HG02571 (cell line): Measurements from ENCODE around the gene IFT122.

Experiments
- ATAC-seq: cut with Tn5 transposase; IDR thresholded peaks from one replicate; pipeline ENCODE4 v1.9.1; 2021; ENCODE audit warnings: mild to moderate bottlenecking, moderate library complexity; ENCODE audit not compliant: unreplicated experiment

The IFT122 gene

DNA sequence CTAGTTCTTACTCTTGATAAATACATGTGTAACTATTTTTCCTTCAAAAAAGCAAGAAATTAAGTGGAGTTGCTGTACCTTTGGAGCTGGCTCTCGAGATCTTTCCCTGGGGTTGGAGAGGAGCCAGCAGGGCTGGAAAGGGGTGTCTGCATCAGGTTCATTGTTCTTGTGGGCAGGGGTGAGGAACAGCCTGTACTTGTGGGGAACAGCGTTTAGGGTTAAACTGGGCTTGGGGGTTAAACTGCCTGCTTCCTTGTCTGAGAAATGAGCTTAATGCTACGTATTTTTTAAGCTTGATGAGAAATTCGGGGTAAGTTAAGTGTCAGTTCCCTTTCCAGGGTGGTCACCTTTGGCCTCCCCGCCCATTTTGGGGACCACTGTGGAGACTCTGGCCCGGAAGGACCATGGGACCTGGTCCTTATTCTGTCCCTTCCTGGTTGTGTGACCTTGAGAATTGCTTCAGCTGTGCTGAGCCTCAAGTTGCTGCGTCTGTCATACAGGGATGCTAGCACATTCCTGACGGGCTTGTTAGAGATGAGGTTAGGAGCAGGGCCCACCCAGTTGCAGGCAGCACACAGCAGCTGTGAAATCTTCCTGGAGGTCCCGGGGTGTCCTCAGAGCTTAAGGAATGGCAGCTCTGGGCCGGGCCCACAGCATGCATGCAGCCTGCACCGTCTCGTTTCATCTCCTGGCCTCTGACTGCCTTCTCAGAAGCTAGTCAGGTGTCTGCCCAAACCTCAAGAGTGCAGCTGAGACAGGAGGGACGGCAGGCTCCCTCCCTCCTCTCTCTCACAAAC is 114.5 kb downstream of the IFT122 start:
- no peak for ATAC-seq

DNA sequence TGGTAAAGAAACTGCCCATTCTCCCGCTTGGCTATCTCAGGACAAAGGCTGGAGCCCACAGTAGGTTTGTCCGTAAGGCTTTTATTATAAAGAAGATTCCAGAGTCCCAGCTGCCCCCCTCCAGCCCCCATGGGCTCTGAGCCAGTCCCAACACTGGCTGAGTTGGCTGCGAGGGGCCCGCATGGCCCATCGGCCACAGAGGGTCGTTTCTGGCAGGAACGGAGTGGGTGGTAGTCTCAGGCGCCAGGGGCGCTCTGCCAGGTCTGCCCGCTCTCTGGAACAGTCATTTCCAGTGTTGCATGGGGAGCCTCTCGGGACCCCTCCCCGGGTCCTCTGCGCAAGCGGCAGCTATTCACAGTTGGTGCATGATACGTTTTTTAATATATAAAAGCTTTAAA is 115.1 kb downstream of the IFT122 start:
- ATAC-seq, result no peak

- no peak for ATAC-seq
These were observed 115.8 kb downstream of the IFT122 start for GRCh38 chr3:129555616-129556357.

DNA sequence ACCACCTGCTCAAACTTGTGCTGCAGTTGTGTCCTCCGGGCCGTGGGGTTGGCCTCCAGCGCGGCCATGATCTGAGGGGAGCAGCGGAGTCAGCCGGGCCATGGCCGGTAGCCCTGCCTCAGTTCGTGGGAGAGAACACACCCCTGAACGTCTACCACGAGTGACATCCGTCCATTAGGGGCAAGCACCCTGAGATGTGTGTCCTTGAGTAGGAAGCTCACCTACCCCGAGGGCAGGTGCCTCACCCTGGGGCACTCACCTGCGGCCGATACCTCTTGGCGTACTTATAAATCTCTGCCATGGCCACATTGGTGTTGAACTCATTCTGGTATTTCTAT is 116.3 kb downstream of the IFT122 start:
- no peak for ATAC-seq

DNA sequence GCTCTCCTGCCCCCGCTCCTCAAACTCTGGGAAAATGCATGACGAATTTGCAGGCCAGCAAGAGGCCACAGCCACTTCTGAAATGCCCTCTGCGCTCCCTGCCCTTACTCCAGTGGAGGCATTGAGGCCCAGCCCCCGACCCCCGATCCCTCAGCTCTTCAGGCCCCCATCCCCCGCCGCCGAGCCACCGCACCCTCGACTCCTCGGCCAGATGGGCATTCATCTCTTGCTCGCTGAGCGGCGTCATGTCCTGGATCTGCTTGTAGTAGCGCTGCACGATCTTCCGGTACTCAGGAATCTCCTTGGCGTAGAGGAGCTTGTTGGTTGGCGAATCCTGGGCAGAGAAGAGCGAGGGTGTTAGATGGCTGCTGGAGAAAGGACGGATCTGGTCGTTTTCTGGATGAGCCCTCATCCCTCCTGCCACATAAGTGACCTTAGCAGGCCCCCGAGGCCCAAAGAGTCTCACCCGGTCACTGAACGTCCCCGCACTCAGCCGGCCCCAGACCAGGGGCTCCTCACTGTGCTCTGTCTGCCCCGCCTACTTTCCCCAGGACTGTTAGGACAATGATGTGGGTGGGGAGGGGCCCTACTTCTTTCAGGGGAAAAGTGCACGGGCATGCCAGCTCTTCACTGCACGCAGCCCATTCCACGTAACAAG is 117.0 kb downstream of the IFT122 start:
- no peak for ATAC-seq

DNA sequence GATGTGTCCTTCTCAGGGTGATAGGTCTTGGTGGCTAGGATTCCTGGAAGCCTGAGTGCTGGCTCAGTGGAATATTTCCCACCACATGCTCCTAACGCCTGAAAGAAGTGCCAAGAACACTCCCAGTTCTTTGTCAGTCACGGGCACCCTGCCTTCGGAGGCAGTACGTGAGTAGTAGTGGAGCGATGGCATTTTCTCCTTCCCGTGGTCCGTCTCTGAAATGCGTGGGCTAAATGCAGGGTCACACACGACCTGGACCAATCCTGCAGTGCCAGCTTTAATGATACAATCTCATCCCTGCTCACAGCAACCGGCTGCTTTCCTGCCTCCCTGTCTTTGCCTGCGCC is 117.5 kb downstream of the IFT122 start:
- ATAC-seq, result no peak

DNA sequence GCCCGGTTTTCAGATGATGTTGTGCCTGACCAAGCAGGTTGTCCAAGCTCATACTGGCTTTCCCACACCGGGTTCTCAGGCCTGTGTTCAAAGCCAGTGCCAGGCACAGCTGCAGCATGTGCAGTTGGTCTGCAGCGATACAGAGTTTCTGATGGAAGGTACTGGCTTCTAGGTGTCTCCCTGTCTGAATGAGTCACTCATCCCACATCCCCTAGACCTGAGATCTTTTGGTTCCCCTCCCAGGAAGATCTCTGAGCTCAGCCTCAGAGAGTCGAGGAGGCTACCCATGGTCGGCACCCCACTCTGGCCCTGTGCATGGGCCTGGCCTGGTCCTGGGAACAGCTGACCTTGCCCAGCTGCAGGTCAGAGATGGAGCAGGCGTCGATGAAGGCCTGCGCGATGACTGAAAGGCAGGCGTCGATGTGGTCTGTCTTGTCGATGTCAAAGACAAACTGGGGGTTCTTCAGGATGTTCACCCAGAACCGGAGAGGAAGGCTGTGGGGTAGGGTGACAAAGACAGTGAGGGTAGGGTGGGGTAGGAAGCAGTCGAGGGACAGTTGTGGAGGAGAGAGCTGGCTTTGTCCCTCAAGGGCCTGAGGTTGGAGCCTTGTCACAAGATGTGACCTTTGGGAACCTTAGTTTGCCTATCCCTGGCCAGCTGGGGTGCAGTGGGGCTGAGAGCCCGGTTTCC is 118.2 kb downstream of the IFT122 start:
- ATAC-seq, result no peak

GRCh38 chr3:129558772-129559564 is 118.9 kb downstream of the IFT122 start:
- ATAC-seq, result no peak

DNA sequence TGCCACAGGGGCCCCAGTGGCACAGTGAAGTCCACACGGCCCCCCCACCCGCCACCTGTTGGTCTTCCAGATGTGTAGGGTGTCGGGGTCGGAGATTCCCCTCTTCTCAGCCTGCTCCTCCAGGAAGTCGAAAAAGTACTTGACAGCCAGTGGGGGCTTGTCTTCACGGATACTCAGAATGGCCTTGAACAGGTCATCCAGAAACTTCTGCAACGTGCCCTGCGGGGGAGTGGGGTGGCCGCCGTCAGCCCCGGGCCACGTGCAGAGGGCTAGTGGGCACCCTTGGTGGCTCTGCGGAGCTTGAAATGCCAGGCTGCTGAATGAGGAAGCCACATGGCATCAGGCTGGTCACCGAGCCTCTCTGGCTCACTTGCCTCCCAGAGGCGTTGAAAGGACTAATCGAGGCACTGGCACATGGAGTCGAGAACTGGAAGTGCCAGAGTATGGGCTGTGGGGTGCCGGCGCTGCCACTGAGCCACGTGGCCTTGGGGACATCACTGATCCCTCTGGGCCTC is 119.6 kb downstream of the IFT122 start:
- ATAC-seq, result no peak

DNA sequence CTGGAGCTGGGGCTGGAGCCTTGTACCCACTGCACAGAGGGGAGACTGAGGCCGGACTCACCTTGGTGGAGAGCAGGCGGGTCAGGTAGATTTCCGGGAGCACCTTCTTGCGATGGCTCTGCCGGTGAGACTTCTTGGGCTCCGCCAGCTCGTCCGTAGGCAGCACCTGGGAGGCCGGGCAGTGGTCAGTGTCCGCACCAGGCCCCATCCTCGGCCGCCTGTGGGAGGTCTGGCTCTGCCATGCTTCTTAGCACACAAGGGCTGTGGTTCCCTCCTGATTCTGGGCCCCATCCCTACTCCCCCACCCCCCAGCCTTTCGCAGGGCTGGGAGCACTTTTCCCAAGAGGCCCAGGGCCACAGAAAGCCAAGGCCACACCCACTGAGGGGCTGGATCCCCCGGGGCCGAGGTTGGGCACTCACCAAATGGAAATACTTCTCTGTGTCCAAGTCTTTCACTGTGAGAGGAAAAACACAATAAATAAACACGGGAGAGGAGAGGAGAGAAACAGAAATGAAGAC is 120.3 kb downstream of the IFT122 start:
- ATAC-seq, result no peak

GRCh38 chr3:129560911-129561594 is 121.0 kb downstream of the IFT122 start:
- no peak for ATAC-seq

DNA sequence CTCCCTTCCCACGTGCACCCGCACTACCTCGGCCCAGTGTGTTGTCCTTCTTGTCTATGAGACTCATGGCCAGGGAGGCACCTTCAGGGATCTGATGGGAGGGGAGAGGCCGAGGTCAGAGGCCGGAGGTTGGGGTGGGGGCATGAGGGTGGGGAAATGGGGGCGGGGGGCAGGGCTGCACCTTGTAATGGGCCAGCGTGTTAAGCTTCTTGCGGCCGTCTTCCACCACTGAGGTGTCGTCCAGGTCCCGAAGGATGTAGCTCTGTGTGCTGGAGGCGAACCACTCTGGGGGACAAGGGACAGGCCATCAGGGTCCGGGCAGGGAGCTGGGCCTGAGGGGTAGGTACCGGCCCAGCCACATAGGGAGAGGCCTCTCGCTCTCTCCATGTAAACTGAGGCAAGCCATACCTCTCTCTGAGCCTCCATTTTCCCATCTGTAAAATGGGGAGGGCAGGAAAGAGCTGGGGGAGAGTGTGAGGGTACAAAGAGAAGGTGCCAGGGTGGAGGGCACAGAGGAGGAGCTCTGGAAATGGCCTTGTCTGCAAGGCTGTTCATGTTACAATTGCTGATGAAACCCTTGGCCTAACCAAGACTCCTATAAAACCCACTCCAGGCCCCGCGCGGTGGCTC is 121.7 kb downstream of the IFT122 start:
- ATAC-seq, result no peak

GRCh38 chr3:129562803-129563202 is 122.8 kb downstream of the IFT122 start:
- ATAC-seq, result no peak

DNA sequence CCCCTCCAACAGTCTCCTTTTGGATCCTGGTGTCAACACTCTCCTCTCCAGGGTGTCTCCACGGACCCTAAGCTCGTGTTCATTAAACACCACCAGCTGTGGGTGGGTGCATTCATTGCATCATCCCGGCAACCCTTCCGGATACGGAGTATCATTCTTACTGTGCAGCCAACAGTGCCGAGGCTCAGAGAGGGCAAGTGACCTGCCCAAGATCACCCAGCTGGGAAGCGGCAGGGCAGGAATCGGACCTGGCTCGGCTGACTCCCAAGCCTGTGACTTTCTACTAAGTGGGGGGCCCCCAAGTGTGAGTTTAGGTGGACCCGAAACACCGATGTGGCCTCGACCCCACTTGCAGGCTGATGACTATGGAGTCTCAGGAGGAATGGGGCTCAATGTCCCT is 123.3 kb downstream of the IFT122 start:
- ATAC-seq, result no peak

GRCh38 chr3:129563850-129564535 is 124.0 kb downstream of the IFT122 start:
- ATAC-seq, result no peak

- ATAC-seq, result no peak
These were observed 125.1 kb downstream of the IFT122 start for GRCh38 chr3:129564981-129565644.

DNA sequence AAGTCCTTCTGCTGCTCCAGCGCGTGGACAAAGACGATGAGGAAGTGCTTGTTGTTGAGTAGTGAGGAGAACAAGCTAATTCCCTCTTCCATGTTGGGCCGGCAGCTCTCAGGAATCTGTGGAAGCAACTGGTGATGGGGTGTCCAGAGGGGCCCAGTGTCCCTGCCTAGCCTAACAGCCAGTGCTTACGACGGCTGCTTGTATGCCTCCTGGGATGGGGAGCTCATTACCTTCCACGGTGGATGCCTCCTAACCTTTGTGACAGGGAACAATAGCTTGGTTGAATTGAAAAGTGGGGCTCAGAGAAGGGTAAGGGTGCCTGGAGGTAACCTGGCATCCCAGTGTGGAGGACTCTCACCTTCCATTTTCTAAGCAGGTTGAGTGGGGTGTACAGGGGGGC is 125.9 kb downstream of the IFT122 start:
- ATAC-seq, result no peak

- no peak for ATAC-seq
These were observed 127.2 kb downstream of the IFT122 start for GRCh38 chr3:129567176-129567705.
